Measurements from ENCODE around the gene GABRP.
"Not testable (repeated sequence)": the region's sequence is repeated elsewhere in the genome, so short reads cannot be mapped to it uniquely, and the experiment has no call there.

Gene GABRP

GRCh38 chr5:170826117-170826516 lies 42.6 kb downstream of the GABRP start:
- Histone ChIP-seq H3K27ac (no peak overlapping the region), H3K36me3 (no peaks in the 10 kb centered on the region), H3K9me3 (ENCODE audit: severe bottlenecking) (peaks cover 15% of the 10 kb centered on the region), H3K27me3 (ENCODE audit: insufficient read depth, low read depth, severe bottlenecking) (peaks cover 4% of the 10 kb centered on the region), H3K4me3 (ENCODE audit: low read depth, low read length) (no peak overlapping the region)
- TF ChIP-seq CTCF (IDR thresholded peaks at IDR 0.05; ENCODE audit: low read depth, low read length), result no peak
- DNase-seq, result no peak

- H3K27ac ChIP-seq, result no peak overlapping the region
- no peak for TF ChIP-seq CTCF (IDR thresholded peaks at IDR 0.05; ENCODE audit: low read depth, low read length)
- no peaks in the 10 kb centered on the region for H3K36me3 ChIP-seq
- no peak for DNase-seq
- H3K27me3 ChIP-seq (ENCODE audit: insufficient read depth, low read depth, severe bottlenecking), result no peaks in the 10 kb centered on the region
- H3K9me3 ChIP-seq (ENCODE audit: severe bottlenecking), result no peaks in the 10 kb centered on the region
- no peak overlapping the region for H3K4me3 ChIP-seq (ENCODE audit: low read depth, low read length)
Measured at GRCh38 chr5:170832241-170832640, 48.7 kb downstream of the GABRP start.

DNA sequence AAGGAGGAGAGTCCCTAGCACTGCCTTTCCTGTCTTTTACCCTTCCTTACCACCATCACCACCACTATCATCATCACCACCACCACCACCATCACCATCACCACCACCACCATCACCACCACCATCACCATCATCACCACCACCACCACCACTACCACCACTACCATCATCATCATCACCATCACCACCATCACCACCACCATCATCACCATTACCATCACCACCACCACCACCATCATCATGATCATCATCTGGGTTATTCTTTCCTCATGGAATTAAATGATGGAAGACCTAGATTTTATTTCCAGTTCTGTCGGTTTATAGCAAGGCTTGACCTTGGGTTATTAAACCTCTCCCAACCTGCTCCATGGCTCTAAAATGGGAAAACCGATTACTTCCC lies 50.5 kb downstream of the GABRP start:
- H3K36me3 ChIP-seq; H3K27me3 ChIP-seq (ENCODE audit: insufficient read depth, low read depth, severe bottlenecking); H3K27ac ChIP-seq; H3K4me3 ChIP-seq (ENCODE audit: low read depth, low read length); DNase-seq; H3K9me3 ChIP-seq (ENCODE audit: severe bottlenecking): not testable (repeated sequence)

- no peaks in the 10 kb centered on the region for H3K9me3 ChIP-seq (ENCODE audit: severe bottlenecking)
- no peak for TF ChIP-seq CTCF (IDR thresholded peaks at IDR 0.05; ENCODE audit: low read depth, low read length)
- H3K36me3 ChIP-seq, result no peaks in the 10 kb centered on the region
- H3K27me3 ChIP-seq (ENCODE audit: insufficient read depth, low read depth, severe bottlenecking), result no peaks in the 10 kb centered on the region
- DNase-seq, result no peak
- no peak overlapping the region for H3K27ac ChIP-seq
- H3K4me3 ChIP-seq (ENCODE audit: low read depth, low read length), result no peak overlapping the region
Measured at GRCh38 chr5:170836226-170836625, 52.7 kb downstream of the GABRP start.

DNA sequence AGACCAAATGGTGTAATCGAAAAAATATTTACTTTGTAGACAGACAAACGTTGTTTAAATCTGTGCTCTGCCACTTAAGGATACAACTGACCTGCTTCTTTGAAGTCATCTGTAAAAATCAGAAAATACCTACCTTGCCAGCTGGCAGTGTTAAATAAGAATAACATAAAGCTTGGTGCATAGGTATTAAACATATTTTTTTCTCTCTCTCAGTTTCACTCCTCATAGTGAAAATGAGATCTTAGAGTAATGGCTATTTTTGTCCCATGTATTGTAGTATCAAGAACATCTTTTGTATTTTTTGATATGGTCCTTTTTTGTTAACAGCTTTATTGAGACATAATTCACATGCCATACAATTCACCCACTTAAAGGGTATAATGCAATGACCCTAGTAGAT lies 60.3 kb downstream of the GABRP start:
- Histone ChIP-seq H3K27me3 (ENCODE audit: insufficient read depth, low read depth, severe bottlenecking) (no peaks in the 10 kb centered on the region), H3K9me3 (ENCODE audit: severe bottlenecking) (no peaks in the 10 kb centered on the region), H3K36me3 (no peaks in the 10 kb centered on the region), H3K27ac (no peak overlapping the region), H3K4me3 (ENCODE audit: low read depth, low read length) (no peak overlapping the region)
- TF ChIP-seq CTCF (IDR thresholded peaks at IDR 0.05; ENCODE audit: low read depth, low read length), result no peak
- DNase-seq, result no peak

GRCh38 chr5:170844651-170845050 lies 61.1 kb downstream of the GABRP start:
- TF ChIP-seq CTCF (IDR thresholded peaks at IDR 0.05; ENCODE audit: low read depth, low read length), result no peak
- Histone ChIP-seq H3K27ac (no peak overlapping the region), H3K27me3 (ENCODE audit: insufficient read depth, low read depth, severe bottlenecking) (no peaks in the 10 kb centered on the region), H3K9me3 (ENCODE audit: severe bottlenecking) (no peaks in the 10 kb centered on the region), H3K36me3 (no peaks in the 10 kb centered on the region), H3K4me3 (ENCODE audit: low read depth, low read length) (no peak overlapping the region)
- no peak for DNase-seq

Data from WERI-Rb-1 (cell line).